Panc1 (cell line): Measurements from ENCODE around the gene OBP2A.

Experiments used
- POLR2AphosphoS5 ChIP-seq: IDR thresholded peaks from 2 replicates; pipeline ENCODE4 v1.6.1; 2012; ENCODE audit warnings: mild to moderate bottlenecking, low read depth, low read length, moderate library complexity
- REST ChIP-seq, 2 experiments: IDR thresholded peaks; 2 replicates each; pipeline ENCODE4 v1.6.1; 2011 to 2012; ENCODE audit warnings: low read depth in 2 of 2, control low read depth in 1 of 2, low read length in 1 of 2, mild to moderate bottlenecking in 1 of 2, moderate library complexity in 1 of 2; ENCODE audit not compliant: insufficient read depth in 1 of 2
- SIN3A ChIP-seq: IDR thresholded peaks from 2 replicates; pipeline ENCODE4 v1.6.1; 2012; ENCODE audit warnings: low read depth, mild to moderate bottlenecking, low read length, moderate library complexity, borderline replicate concordance; ENCODE audit not compliant: insufficient read depth
- TCF7L2 ChIP-seq: IDR thresholded peaks from 2 replicates; pipeline ENCODE4 v1.6.1; 2011; ENCODE audit warnings: mild to moderate bottlenecking, low read depth, low read length, inconsistent platforms
- TF ChIP-seq, protein P1 (sequence below): fragments of 450-650 bp; IDR thresholded peaks from 2 replicates; pipeline ENCODE4 v1.5.1; 2017; ENCODE audit warnings: mild to moderate bottlenecking

DNA sequence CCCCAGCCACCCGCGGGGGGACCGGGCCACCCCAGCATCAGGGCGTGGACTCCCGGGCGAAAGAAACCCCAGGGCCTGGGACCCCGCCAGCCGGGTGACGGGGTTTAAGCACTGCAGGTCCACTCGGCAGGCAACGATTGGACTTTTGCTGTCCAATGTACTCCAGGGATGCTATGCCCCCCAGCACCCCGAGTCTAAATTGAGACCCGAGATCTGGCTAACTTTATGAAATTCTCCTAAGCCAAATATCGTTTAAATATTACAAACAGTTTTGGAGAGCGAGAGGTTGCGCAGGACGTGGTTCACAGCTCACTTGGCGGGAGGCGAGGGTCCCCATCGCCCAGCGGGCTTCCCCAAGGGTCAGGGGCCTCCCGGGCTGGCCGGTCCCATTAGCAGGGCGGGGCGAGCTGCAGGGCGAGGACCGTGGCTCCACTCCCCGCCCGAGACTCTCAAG, 45.8 kb upstream of the OBP2A start:
- TF ChIP-seq, protein P1, sequence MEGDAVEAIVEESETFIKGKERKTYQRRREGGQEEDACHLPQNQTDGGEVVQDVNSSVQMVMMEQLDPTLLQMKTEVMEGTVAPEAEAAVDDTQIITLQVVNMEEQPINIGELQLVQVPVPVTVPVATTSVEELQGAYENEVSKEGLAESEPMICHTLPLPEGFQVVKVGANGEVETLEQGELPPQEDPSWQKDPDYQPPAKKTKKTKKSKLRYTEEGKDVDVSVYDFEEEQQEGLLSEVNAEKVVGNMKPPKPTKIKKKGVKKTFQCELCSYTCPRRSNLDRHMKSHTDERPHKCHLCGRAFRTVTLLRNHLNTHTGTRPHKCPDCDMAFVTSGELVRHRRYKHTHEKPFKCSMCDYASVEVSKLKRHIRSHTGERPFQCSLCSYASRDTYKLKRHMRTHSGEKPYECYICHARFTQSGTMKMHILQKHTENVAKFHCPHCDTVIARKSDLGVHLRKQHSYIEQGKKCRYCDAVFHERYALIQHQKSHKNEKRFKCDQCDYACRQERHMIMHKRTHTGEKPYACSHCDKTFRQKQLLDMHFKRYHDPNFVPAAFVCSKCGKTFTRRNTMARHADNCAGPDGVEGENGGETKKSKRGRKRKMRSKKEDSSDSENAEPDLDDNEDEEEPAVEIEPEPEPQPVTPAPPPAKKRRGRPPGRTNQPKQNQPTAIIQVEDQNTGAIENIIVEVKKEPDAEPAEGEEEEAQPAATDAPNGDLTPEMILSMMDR: no peak
- TF ChIP-seq POLR2AphosphoS5 (no peak), SIN3A (no peak), REST (IDR thresholded peaks at IDR 0.05; ENCODE audit: insufficient read depth in 1 of 2, low read depth in 2 of 2, low read length in 1 of 2) (no peak), TCF7L2 (no peak)
